Tibial nerve (tissue), 4 donors: ENCODE measurements around the gene S100A11. TPM values are rescaled to one million over a fixed set of nuclear protein-coding genes. Genes with fewer than 3 reads are reported as not detected.

Experiments
- DNase-seq, 2 donors: peaks; one replicate each; pipeline ENCODE4 v3.0.0-alpha.2; 2019; ENCODE audit warnings: low spot score in 2 of 2
- H3K27ac ChIP-seq, 4 donors: fragments of 200-600 bp; sonication (generic) in 3 of 4; one replicate each; pipeline ENCODE4 v1.5.1; 2017 to 2019; ENCODE audit warnings: mild to moderate bottlenecking in 1 of 4
- H3K27me3 ChIP-seq, 2 donors: fragments of 200-600 bp; sonication (generic) in 1 of 2; one replicate each; pipeline versions ENCODE4 v1.5.1 to v1.6.0; 2017 to 2019
- H3K36me3 ChIP-seq, 3 donors: fragments of 200-600 bp; sonication (generic); one replicate each; pipeline ENCODE4 v1.5.1; 2018 to 2019
- H3K4me1 ChIP-seq, 4 donors: fragments of 200-600 bp; sonication (generic) in 3 of 4; one replicate each; pipeline ENCODE4 v1.5.1; 2017 to 2019
- H3K4me3 ChIP-seq, 4 donors: fragments of 200-600 bp; sonication (generic) in 3 of 4; one replicate each; pipeline ENCODE4 v1.5.1; 2017 to 2019; ENCODE audit warnings: mild to moderate bottlenecking in 1 of 4, moderate library complexity in 1 of 4
- H3K9me3 ChIP-seq, 4 donors: fragments of 200-600 bp; sonication (generic) in 3 of 4; one replicate each; pipeline ENCODE4 v1.5.1; 2017 to 2019
- EP300 ChIP-seq, 2 donors: sonication (generic); formaldehyde crosslinking; IDR thresholded peaks; one replicate each; pipeline ENCODE4 v1.6.1; 2017; ENCODE audit warnings: antibody characterized with exemption in 2 of 2, mild to moderate bottlenecking in 1 of 2
- POLR2A ChIP-seq, 2 donors: fragments of 450-650 bp; IDR thresholded peaks; one replicate each; pipeline ENCODE4 v1.6.1; 2017; ENCODE audit warnings: antibody characterized with exemption in 2 of 2, mild to moderate bottlenecking in 2 of 2, moderate library complexity in 2 of 2
- WGBS, 2 donors: methylation state at CpG; one replicate each; pipeline ENCODE4 v1.1.5; 2018; 5-methylcytosine and 5-hydroxymethylcytosine counted together
- total RNA-seq, 4 donors: library from RNA; depleted of rRNA; stranded (reverse); fragments of >200 nt; gene quantifications; one replicate each; pipeline ENCODE4 v1.1.0, GENCODE V29; 2016
- TF ChIP-seq, protein P1 (sequence below), 5 experiments: fragments of 200-600 bp in 3 of 5; fragments of 450-650 bp in 2 of 5; sonication (generic) in 3 of 5; IDR thresholded peaks; one replicate each; pipeline ENCODE4 v1.5.1; 2016 to 2019; ENCODE audit warnings: antibody characterized with exemption in 5 of 5, mild to moderate bottlenecking in 3 of 5, moderate library complexity in 2 of 5

S100A11 gene
- total RNA-seq, 4 donors from 2014 or later, result 85.0 to 267 (median 145) TPM

DNA sequence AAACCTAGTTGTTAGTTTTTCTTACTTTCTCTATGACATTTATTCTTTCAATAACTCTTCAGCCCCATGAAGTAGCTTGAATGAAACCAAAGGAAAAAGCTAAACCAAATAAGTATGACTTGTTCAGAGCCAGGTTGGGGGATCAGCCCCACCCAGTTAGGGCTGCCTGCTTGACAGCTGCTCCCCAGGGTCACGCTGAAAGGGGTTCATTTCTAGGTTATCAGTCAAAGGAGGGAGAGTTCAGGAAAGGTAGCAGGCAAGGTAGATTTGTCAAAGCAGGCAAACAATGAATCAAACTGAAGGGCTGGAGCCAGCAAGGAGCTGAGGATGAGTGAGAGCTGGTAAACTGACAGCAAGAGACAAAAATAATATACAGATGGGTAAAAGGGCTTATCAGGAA is 3.1 kb upstream of the S100A11 start:
- Histone ChIP-seq H3K27me3 (no peaks in the 10 kb centered on the region), H3K4me3 (no peak overlapping the region), H3K9me3 (no peaks in the 10 kb centered on the region), H3K4me1 (peaks cover 0 to 28% (median 8%) of the 10 kb centered on the region in 4 donors), H3K36me3 (no peaks in the 10 kb centered on the region), H3K27ac (no peak overlapping the region)
- TF ChIP-seq POLR2A (IDR thresholded peaks at IDR 0.05) (no peak), EP300 (IDR thresholded peaks at IDR 0.05) (no peak)
- TF ChIP-seq, protein P1, sequence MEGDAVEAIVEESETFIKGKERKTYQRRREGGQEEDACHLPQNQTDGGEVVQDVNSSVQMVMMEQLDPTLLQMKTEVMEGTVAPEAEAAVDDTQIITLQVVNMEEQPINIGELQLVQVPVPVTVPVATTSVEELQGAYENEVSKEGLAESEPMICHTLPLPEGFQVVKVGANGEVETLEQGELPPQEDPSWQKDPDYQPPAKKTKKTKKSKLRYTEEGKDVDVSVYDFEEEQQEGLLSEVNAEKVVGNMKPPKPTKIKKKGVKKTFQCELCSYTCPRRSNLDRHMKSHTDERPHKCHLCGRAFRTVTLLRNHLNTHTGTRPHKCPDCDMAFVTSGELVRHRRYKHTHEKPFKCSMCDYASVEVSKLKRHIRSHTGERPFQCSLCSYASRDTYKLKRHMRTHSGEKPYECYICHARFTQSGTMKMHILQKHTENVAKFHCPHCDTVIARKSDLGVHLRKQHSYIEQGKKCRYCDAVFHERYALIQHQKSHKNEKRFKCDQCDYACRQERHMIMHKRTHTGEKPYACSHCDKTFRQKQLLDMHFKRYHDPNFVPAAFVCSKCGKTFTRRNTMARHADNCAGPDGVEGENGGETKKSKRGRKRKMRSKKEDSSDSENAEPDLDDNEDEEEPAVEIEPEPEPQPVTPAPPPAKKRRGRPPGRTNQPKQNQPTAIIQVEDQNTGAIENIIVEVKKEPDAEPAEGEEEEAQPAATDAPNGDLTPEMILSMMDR (IDR thresholded peaks at IDR 0.05), result no peak
- no peak for DNase-seq
- WGBS, 2 donors, result 76 to 81% methylated on average over 1 of the region's 1 CpG

DNA sequence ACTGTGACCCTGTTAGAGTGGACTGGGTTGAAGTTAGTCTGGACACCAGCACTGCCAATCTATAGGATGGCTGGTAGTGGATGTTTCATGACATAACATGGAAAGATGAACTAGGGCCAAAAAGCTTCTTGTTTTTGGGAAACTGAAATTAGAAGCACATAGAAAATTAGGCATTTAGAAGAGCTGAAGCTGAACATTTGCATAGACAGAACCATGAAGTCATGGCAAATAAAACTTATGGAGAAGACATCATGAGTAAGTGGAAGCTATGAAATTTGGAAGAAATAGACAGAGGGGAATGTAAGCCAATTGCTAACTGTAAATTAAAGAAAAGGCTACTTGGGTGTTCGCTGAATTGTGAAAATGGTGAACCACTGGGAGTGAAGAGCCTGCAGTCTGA is 2.7 kb upstream of the S100A11 start:
- H3K4me3 ChIP-seq, result no peak overlapping the region
- H3K27me3 ChIP-seq, result no peaks in the 10 kb centered on the region
- DNase-seq, result no peak
- H3K36me3 ChIP-seq, result no peaks in the 10 kb centered on the region
- no peak overlapping the region for H3K27ac ChIP-seq
- TF ChIP-seq EP300 (IDR thresholded peaks at IDR 0.05) (no peak), POLR2A (IDR thresholded peaks at IDR 0.05) (no peak)
- TF ChIP-seq, protein P1 (IDR thresholded peaks at IDR 0.05), result no peak
- 95 to 96% methylated on average over 1 of the region's 1 CpG for WGBS, 2 donors
- no peaks in the 10 kb centered on the region for H3K9me3 ChIP-seq
- peaks cover 0 to 30% (median 13%) of the 10 kb centered on the region in 4 donors for H3K4me1 ChIP-seq

DNA sequence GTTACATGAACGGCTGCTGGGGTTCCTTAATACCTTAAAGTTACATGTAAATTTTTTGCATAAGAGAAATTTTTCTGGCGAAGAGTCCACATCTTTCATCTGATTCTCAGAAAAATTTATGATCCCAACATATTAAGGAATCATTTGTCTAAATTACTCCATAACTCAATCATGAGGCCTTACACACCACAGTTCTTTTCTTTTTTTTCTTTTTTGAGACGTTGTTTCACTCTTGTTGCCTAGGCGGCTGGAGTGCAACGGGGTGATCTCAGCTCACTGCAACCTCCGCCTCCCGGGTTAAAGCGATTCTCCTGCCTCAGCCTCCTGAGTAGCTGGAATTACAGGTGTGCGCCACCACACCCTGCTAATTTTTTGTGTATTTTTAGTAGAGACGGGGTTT is 2.1 kb upstream of the S100A11 start:
- peaks cover 0 to 30% (median 18%) of the 10 kb centered on the region in 4 donors for H3K4me1 ChIP-seq
- 91 to 94% methylated on average over 10 of the region's 10 CpGs for WGBS, 2 donors
- H3K36me3 ChIP-seq, result peaks cover 0 to 3% (median 0%) of the 10 kb centered on the region in 3 donors
- H3K27ac ChIP-seq, result peak overlapping the region in 1 of 4 donors; percentile 97
- H3K27me3 ChIP-seq, result no peaks in the 10 kb centered on the region
- TF ChIP-seq POLR2A (IDR thresholded peaks at IDR 0.05) (no peak), EP300 (IDR thresholded peaks at IDR 0.05) (no peak)
- TF ChIP-seq, protein P1 (IDR thresholded peaks at IDR 0.05), result no peak
- no peak overlapping the region for H3K4me3 ChIP-seq
- H3K9me3 ChIP-seq, result no peaks in the 10 kb centered on the region
- DNase-seq, result no peak

DNA sequence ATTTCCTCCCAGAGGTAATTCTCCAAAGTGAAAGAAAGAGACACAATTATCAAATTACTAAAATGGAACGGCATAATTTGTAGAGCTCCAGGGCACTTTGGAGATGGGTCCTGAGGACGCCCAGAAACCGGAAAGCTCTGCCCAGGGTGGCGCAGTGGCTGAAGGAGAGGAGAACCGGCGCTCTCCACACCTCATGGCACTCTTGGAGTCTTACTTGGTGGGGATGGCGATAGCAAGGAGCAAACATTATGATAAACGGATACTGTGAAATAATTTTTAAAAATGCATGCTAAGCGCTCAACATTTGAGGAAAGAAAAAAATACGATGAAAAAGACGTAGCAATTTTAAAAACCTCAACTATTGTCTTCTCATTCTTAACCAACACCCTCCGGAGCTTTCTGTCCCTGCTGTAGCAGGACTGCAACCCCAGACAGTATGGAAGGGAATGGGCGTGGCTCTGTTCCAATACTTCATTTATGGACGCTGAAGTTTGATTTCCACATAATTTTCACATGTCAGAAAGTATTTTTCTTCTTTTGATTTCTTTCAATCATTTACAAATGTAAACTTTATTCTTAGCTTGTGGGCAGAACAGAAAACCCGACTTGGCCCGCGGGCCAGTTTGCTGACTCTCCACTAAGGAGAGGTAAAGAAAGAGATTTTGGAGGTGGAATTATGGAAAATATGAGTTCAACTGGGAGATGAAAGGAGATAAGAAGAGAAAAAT is 1.1 kb downstream of the S100A11 start:
- H3K4me1 ChIP-seq, result peaks cover 0 to 41% (median 22%) of the 10 kb centered on the region in 4 donors
- no peaks in the 10 kb centered on the region for H3K9me3 ChIP-seq
- no peak for TF ChIP-seq POLR2A (IDR thresholded peaks at IDR 0.05)
- TF ChIP-seq EP300 (IDR thresholded peaks at IDR 0.05), result no peak
- TF ChIP-seq, protein P1 (IDR thresholded peaks at IDR 0.05), result no peak
- peak overlapping the region; percentile 55 to 75 (median 62) for H3K4me3 ChIP-seq
- H3K36me3 ChIP-seq, result peaks cover 0 to 34% (median under 1%) of the 10 kb centered on the region in 3 donors
- H3K27me3 ChIP-seq, result no peaks in the 10 kb centered on the region
- H3K27ac ChIP-seq, result peak overlapping the region; percentile 86 to 97 (median 90)
- WGBS, 2 donors, result 11 to 12% methylated on average over 17 of the region's 17 CpGs
- DNase-seq, result no peak
